Breast epithelium (tissue), 3 donors: ENCODE results near the gene NFXL1.

Experiments used
- POLR2A ChIP-seq: fragments of 450-650 bp; IDR thresholded peaks from one replicate; pipeline ENCODE4 v1.6.1; 2016; ENCODE audit warnings: antibody characterized with exemption, mild to moderate bottlenecking, moderate library complexity
- TF ChIP-seq, protein P1 (sequence below), 3 donors: fragments of 450-650 bp; IDR thresholded peaks; one replicate each; pipeline ENCODE4 v1.5.1; 2016 to 2017; ENCODE audit warnings: antibody characterized with exemption in 3 of 3, mild to moderate bottlenecking in 3 of 3, moderate library complexity in 3 of 3

DNA sequence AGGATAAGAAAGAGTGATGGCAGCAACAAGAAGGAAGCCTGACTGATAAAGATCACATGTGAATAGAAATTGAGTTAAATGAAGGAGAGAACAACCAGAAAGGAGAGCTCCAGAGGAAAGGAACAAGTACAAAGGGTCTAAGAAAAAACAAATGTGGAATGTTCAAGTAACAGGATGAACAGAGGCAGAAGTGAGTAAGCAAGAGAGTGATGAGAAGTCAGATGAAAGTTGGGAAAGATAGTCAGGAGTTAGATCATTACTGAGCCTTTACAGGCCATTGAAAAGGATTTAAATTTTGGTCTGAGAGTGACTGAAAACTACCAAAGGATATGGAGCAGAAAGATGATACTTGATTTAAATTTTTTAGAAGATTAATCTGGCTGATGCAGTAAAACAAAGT lies 38.1 kb downstream of the NFXL1 start:
- TF ChIP-seq POLR2A = no peak
- TF ChIP-seq, protein P1, sequence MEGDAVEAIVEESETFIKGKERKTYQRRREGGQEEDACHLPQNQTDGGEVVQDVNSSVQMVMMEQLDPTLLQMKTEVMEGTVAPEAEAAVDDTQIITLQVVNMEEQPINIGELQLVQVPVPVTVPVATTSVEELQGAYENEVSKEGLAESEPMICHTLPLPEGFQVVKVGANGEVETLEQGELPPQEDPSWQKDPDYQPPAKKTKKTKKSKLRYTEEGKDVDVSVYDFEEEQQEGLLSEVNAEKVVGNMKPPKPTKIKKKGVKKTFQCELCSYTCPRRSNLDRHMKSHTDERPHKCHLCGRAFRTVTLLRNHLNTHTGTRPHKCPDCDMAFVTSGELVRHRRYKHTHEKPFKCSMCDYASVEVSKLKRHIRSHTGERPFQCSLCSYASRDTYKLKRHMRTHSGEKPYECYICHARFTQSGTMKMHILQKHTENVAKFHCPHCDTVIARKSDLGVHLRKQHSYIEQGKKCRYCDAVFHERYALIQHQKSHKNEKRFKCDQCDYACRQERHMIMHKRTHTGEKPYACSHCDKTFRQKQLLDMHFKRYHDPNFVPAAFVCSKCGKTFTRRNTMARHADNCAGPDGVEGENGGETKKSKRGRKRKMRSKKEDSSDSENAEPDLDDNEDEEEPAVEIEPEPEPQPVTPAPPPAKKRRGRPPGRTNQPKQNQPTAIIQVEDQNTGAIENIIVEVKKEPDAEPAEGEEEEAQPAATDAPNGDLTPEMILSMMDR (IDR thresholded peaks at IDR 0.05) = no peak
